ENCODE results near the gene PSTPIP2. TPM values are rescaled to one million over a fixed set of nuclear protein-coding genes. Genes with fewer than 3 reads are reported as not detected.

PSTPIP2 gene
- total and polyA plus RNA-seq, 2 of the 8 experiments (the other 6 are each of a cell fraction or from before 2014, with no cell fraction given) = 1.8 to 2.4 TPM

Small RNA genes within 50 kb of the gene (small RNA-seq; reads per million reads assigned to genes)
- not detected for gene RN7SKP26 (ENCODE audit: insufficient read depth)
- gene RNU6-1278P (ENCODE audit: insufficient read depth) = not detected
- not detected for gene RNY4P37 (ENCODE audit: insufficient read depth)

Other genes starting within 250 kb of the PSTPIP2 start
- 0.37 and 0.54 TPM in 2 replicates for gene SIGLEC15, start 246.6 kb downstream of the PSTPIP2 start, total RNA-seq (2021; fragmentation: NEBNext Ultra II Directional; extraction: Animal tissue kit (Norgen Biotek cat#: 25700))
- 0.20 and 0.39 TPM in 2 replicates for gene SIGLEC15, start 246.6 kb downstream of the PSTPIP2 start, polyA plus RNA-seq (2011; rRNA removed)
- gene EPG5, start 104.9 kb downstream of the PSTPIP2 start, total RNA-seq (2021; fragmentation: NEBNext Ultra II Directional; extraction: Animal tissue kit (Norgen Biotek cat#: 25700)) = 18.3 and 18.6 TPM in 2 replicates
- gene EPG5, start 104.9 kb downstream of the PSTPIP2 start, polyA plus RNA-seq (2011; rRNA removed) = 11.6 and 14.1 TPM in 2 replicates
- 669 and 685 TPM in 2 replicates for gene ATP5F1A, start 26.0 kb upstream of the PSTPIP2 start, total RNA-seq (2021; fragmentation: NEBNext Ultra II Directional; extraction: Animal tissue kit (Norgen Biotek cat#: 25700))
- 796 and 970 TPM in 2 replicates for gene ATP5F1A, start 26.0 kb upstream of the PSTPIP2 start, polyA plus RNA-seq (2011; rRNA removed)
- gene HAUS1, start 32.1 kb upstream of the PSTPIP2 start, total RNA-seq (2021; fragmentation: NEBNext Ultra II Directional; extraction: Animal tissue kit (Norgen Biotek cat#: 25700)) = 91.7 and 104 TPM in 2 replicates
- gene HAUS1, start 32.1 kb upstream of the PSTPIP2 start, polyA plus RNA-seq (2011; rRNA removed) = 44.2 and 104 TPM in 2 replicates